B cell (primary cell): ENCODE data around the gene PRR35.

Experiments used
- EZH2 ChIP-seq: IDR thresholded peaks from 2 replicates; pipeline ENCODE4 v1.6.1; 2012; ENCODE audit warnings: borderline replicate concordance, low read depth, mild to moderate bottlenecking, moderate library complexity, low read length; ENCODE audit not compliant: insufficient read depth, poor library complexity, severe bottlenecking
- TF ChIP-seq, protein P1 (sequence below): fragments of 200-600 bp; IDR thresholded peaks from one replicate; pipeline ENCODE4 v1.8.0; 2022; ENCODE audit warnings: antibody characterized with exemption, mild to moderate bottlenecking

DNA sequence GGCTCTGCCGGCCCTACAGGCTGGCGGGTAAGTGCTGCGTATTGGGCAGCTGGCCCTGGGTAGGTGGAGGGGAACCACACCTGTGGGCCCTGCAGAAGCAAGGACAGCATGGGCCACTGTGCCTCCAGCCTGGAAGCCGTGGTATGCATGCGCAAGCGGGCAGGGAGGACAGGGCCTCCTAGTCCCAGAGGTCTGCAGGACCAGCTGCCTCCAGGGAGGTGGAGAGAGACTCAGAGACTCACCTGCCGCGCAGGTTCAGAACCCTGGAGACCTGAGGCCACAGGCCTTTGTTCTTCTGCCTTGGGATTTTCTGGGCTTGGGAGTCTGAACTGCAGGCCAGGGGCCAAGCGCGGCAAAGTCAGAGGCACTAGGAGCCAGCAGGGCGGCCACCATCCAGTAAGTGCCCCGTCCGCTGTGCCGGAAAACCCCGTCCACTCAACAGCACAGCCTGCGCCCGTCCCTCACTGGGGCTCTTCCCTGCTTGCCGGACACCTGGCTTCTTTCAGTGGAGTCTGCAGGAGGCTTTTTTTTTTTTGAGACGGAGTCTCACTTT is 20.8 kb downstream of the PRR35 start:
- TF ChIP-seq, protein P1, sequence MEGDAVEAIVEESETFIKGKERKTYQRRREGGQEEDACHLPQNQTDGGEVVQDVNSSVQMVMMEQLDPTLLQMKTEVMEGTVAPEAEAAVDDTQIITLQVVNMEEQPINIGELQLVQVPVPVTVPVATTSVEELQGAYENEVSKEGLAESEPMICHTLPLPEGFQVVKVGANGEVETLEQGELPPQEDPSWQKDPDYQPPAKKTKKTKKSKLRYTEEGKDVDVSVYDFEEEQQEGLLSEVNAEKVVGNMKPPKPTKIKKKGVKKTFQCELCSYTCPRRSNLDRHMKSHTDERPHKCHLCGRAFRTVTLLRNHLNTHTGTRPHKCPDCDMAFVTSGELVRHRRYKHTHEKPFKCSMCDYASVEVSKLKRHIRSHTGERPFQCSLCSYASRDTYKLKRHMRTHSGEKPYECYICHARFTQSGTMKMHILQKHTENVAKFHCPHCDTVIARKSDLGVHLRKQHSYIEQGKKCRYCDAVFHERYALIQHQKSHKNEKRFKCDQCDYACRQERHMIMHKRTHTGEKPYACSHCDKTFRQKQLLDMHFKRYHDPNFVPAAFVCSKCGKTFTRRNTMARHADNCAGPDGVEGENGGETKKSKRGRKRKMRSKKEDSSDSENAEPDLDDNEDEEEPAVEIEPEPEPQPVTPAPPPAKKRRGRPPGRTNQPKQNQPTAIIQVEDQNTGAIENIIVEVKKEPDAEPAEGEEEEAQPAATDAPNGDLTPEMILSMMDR = no peak
- TF ChIP-seq EZH2 = no peak
